Spleen (tissue), 7 donors: Measurements from ENCODE around the gene TBXAS1.

Source experiments
- POLR2A ChIP-seq, 3 donors: fragments of 450-650 bp; IDR thresholded peaks; one replicate each; pipeline ENCODE4 v1.5.1; 2017; ENCODE audit warnings: antibody characterized with exemption in 3 of 3, mild to moderate bottlenecking in 1 of 3
- POLR2AphosphoS5 ChIP-seq, 3 donors: sonication (generic); formaldehyde crosslinking; IDR thresholded peaks; one replicate each; pipeline ENCODE4 v1.5.1; 2017; ENCODE audit warnings: antibody characterized with exemption in 3 of 3
- TF ChIP-seq, protein P1 (sequence below), 11 experiments: fragments of 200-600 bp in 7 of 11; fragments of 450-650 bp in 4 of 11; sonication (generic) in 4 of 11; IDR thresholded peaks in 8 of 11; conservative IDR thresholded peaks in 3 of 11; 1 replicate in 7 of 11; 2 replicates in 4 of 11; pipeline versions ENCODE4 v1.4.0 to v1.8.0; 2016 to 2021; ENCODE audit warnings: antibody characterized with exemption in 11 of 11, inconsistent platforms in 4 of 11, mild to moderate bottlenecking in 1 of 11
- donor health status: DM: no; HTN: no; CAD: no; lungs with moderate emphysema.
- donor health status: DM: no; HTN: no; CAD: no.
- donor health status: DM: no; HTN: no; CAD: no.

DNA sequence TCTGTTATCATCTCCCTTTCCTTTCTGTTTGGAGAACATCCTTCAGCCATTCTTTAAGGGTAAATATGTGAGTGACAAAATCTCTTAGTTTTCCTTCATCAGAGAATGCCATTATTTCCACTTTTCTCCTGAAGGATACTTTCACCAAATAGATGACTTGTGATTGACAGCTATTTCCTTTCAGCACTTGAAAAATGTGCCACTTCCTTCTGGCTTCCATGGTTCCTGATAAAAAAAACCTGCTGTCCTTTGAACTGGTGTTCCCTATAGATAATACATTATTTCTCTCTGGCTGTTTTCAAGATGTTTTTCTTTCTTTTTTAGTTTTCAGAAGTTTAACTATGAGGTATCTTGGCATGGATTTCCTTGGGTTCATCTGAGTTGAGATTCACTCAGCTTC is 79.7 kb downstream of the TBXAS1 start:
- TF ChIP-seq POLR2A (IDR thresholded peaks at IDR 0.05) (no peak), POLR2AphosphoS5 (IDR thresholded peaks at IDR 0.05) (no peak)
- TF ChIP-seq, protein P1, sequence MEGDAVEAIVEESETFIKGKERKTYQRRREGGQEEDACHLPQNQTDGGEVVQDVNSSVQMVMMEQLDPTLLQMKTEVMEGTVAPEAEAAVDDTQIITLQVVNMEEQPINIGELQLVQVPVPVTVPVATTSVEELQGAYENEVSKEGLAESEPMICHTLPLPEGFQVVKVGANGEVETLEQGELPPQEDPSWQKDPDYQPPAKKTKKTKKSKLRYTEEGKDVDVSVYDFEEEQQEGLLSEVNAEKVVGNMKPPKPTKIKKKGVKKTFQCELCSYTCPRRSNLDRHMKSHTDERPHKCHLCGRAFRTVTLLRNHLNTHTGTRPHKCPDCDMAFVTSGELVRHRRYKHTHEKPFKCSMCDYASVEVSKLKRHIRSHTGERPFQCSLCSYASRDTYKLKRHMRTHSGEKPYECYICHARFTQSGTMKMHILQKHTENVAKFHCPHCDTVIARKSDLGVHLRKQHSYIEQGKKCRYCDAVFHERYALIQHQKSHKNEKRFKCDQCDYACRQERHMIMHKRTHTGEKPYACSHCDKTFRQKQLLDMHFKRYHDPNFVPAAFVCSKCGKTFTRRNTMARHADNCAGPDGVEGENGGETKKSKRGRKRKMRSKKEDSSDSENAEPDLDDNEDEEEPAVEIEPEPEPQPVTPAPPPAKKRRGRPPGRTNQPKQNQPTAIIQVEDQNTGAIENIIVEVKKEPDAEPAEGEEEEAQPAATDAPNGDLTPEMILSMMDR (IDR thresholded peaks at IDR 0.05 in 8 of 11, conservative IDR thresholded peaks at IDR 0.05 in 3 of 11) = no peak
